ENCODE measurements around the gene RIPPLY3. TPM values are rescaled to one million over a fixed set of nuclear protein-coding genes. Genes with fewer than 3 reads are reported as not detected.

The RIPPLY3 gene
- total and polyA plus RNA-seq, 2 donors (not counting 3 experiments of a cell fraction or from before 2014, with no cell fraction given) = 0.03 TPM; not detected in 1

DNA sequence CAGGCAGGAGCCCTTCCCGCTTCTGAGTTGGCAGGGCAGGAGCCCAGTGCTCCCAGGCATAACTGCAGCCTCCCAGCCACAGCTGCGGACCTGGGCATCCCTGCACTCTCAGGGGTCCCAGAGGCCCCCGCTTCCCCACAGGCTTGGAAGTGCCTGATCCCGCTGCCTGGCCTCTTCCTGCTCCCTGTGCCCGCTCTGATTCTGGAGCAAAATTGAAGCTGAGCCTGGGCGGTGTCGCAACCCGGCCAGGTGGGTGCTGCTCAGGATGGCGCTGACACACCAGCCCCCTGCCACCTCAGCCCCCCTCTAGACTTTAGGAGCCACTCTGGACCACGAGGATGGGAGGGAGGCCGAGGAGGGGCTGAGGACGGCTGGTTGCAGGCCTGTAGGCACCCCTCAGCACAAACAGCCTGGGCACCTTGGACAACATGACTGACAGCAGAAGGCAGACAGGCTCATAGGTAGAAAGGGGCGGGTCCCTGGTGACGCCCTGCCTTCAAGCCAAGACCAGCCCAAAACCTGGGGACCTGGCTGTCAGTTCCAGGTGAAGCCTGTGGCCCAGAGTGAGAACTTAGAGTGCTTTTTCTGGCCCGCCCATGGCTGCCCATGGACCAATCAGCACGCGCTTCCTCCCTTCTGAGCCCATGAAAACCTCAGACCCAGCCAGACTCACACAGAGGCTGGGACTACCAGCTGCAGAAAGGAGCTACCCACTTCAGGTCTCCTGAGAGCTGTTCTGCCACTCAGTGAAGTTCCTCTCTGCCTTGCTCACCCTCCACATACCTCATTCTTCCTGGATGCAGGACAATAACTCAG is 47.3 kb upstream of the RIPPLY3 start:
- no peak overlapping the region for H3K4me3 ChIP-seq (replicated peaks in 1 of 3; ENCODE audit: insufficient read depth in 1 of 3, low read depth in 1 of 3, low read length in 3 of 3)
- no peak for FAIRE-seq
- H3K27me3 ChIP-seq (ENCODE audit: control insufficient read depth in 2 of 2, insufficient read depth in 2 of 2, low read length in 2 of 2) = no peaks in the 10 kb centered on the region

More for the DNA sequence above, 47.3 kb upstream of the RIPPLY3 start:
- BruUV-seq (replicated peaks) = no TSS peak
- dilution Hi-C loops (cut with MboI; ENCODE audit: extremely low pct_ligation_motif_present, low sequenced_read_pairs) (no loop called here), intact Hi-C loops (cut with micrococcal nuclease) (no loop called here)
- no peak for DNase-seq (ENCODE audit: low read depth, low spot score)
- CTCF ChIA-PET = interaction anchor here (0.6 to 1.9 kb wide), 3 partner anchors 18 to 32 kb away, joined by 3 to 6 read pairs (median 3); no protein-coding TSS in a partner anchor
- Histone ChIP-seq H3K27ac (ENCODE audit: insufficient read depth, low read depth, low read length) (no peak overlapping the region), H3K4me2 (ENCODE audit: insufficient read depth, low read length) (no peak overlapping the region), H3K9me1 (replicated peaks; ENCODE audit: control insufficient read depth, extremely low read depth, insufficient read depth, low read length) (no peaks in the 10 kb centered on the region), H3K9me3 (replicated peaks; ENCODE audit: control insufficient read depth, insufficient read depth, low read length) (no peaks in the 10 kb centered on the region), H2AFZ (ENCODE audit: low read depth, low read length) (no peak overlapping the region), H3K79me2 (ENCODE audit: control insufficient read depth, insufficient read depth, low read length) (no peaks in the 10 kb centered on the region), H4K20me1 (replicated peaks; ENCODE audit: control insufficient read depth, extremely low read depth, insufficient read depth, low read length) (no peaks in the 10 kb centered on the region), H3K4me1 (ENCODE audit: control insufficient read depth, extremely low read depth, insufficient read depth, low read length) (no peaks in the 10 kb centered on the region), H3K9ac (replicated peaks; ENCODE audit: extremely low read depth, insufficient read depth, low read length) (no peak overlapping the region), H3K36me3 (ENCODE audit: control insufficient read depth in 2 of 2, extremely low read depth in 1 of 2, insufficient read depth in 2 of 2, low read length in 2 of 2) (peaks cover 0 to 2% of the 10 kb centered on the region in 2 experiments)
- no peak for TF ChIP-seq FOS (IDR thresholded peaks at IDR 0.05; ENCODE audit: borderline replicate concordance, insufficient read depth, low read length)
- no peak for TF ChIP-seq GATA2 (IDR thresholded peaks at IDR 0.05; ENCODE audit: insufficient read depth, insufficient read length, low read depth, low read length)
- TF ChIP-seq, protein P1, sequence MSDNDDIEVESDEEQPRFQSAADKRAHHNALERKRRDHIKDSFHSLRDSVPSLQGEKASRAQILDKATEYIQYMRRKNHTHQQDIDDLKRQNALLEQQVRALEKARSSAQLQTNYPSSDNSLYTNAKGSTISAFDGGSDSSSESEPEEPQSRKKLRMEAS (IDR thresholded peaks at IDR 0.05; ENCODE audit: insufficient read depth, insufficient read length) = no peak
- TF ChIP-seq, protein P2, sequence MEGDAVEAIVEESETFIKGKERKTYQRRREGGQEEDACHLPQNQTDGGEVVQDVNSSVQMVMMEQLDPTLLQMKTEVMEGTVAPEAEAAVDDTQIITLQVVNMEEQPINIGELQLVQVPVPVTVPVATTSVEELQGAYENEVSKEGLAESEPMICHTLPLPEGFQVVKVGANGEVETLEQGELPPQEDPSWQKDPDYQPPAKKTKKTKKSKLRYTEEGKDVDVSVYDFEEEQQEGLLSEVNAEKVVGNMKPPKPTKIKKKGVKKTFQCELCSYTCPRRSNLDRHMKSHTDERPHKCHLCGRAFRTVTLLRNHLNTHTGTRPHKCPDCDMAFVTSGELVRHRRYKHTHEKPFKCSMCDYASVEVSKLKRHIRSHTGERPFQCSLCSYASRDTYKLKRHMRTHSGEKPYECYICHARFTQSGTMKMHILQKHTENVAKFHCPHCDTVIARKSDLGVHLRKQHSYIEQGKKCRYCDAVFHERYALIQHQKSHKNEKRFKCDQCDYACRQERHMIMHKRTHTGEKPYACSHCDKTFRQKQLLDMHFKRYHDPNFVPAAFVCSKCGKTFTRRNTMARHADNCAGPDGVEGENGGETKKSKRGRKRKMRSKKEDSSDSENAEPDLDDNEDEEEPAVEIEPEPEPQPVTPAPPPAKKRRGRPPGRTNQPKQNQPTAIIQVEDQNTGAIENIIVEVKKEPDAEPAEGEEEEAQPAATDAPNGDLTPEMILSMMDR (IDR thresholded peaks at IDR 0.05; ENCODE audit: extremely low read depth in 1 of 2, insufficient read depth in 1 of 2, low read depth in 1 of 2, low read length in 2 of 2) = no peak
- TF ChIP-seq EZH2 (IDR thresholded peaks at IDR 0.05; ENCODE audit: borderline replicate concordance, low read depth, low read length, severe bottlenecking) = no peak
- TF ChIP-seq JUN (IDR thresholded peaks at IDR 0.05; ENCODE audit: borderline replicate concordance, insufficient read depth, insufficient read length, low read depth) = no peak
- no peak for TF ChIP-seq MYC (IDR thresholded peaks at IDR 0.05; ENCODE audit: low read depth, low read length)
- TF ChIP-seq POLR2AphosphoS5 (IDR thresholded peaks at IDR 0.05; ENCODE audit: insufficient read depth, low read depth, low read length) = no peak
- TF ChIP-seq POLR2A (IDR thresholded peaks at IDR 0.05; ENCODE audit: low read depth, low read length) = no peak
- POLR2A ChIA-PET = no interaction called here
